ENCODE measurements around the gene SNX7.

GRCh38 chr1:98783821-98784220 lies 122.3 kb downstream of the SNX7 start:
- TF ChIP-seq POLR2A (IDR thresholded peaks at IDR 0.05; ENCODE audit: low read depth, low read length) (no peak), CTCF (IDR thresholded peaks at IDR 0.05; ENCODE audit: extremely low read depth in 1 of 2, insufficient read depth in 1 of 2, low read depth in 1 of 2, low read length in 2 of 2) (no peak), FOS (IDR thresholded peaks at IDR 0.05; ENCODE audit: borderline replicate concordance, insufficient read depth, low read length) (no peak), POLR2AphosphoS5 (IDR thresholded peaks at IDR 0.05; ENCODE audit: insufficient read depth, low read depth, low read length) (no peak), EZH2 (IDR thresholded peaks at IDR 0.05; ENCODE audit: borderline replicate concordance, low read depth, low read length, severe bottlenecking) (no peak), MAX (IDR thresholded peaks at IDR 0.05; ENCODE audit: insufficient read depth, insufficient read length) (no peak), MYC (IDR thresholded peaks at IDR 0.05; ENCODE audit: low read depth, low read length) (no peak), GATA2 (IDR thresholded peaks at IDR 0.05; ENCODE audit: insufficient read depth, insufficient read length, low read depth, low read length) (no peak)
